Body of pancreas (tissue), 4 donors: Measurements from ENCODE around the gene KRT1. TPM values are rescaled to one million over a fixed set of nuclear protein-coding genes. Genes with fewer than 3 reads are reported as not detected.

ENCODE experiments used
- ATAC-seq: fragments of 150-250 bp; one replicate; pipeline ENCODE4 v1.9.1; 2016
- DNase-seq, 4 donors: peaks; one replicate each; pipeline ENCODE4 v3.0.0-alpha.2; 2019
- H3K27ac ChIP-seq, 4 donors: fragments of 200-600 bp; sonication (generic); 1 replicate in 3 of 4; 2 replicates in 1 of 4; pipeline versions ENCODE4 v1.5.1 to v1.6.1; 2016 to 2019; ENCODE audit warnings: mild to moderate bottlenecking in 1 of 4, mixed read lengths in 1 of 4, moderate library complexity in 1 of 4
- H3K27me3 ChIP-seq, 2 donors: fragments of 200-600 bp; sonication (generic); one replicate each; pipeline ENCODE4 v1.6.0; 2016; ENCODE audit warnings: mild to moderate bottlenecking in 1 of 2
- H3K36me3 ChIP-seq, 2 donors: fragments of 200-600 bp; sonication (generic); replicated peaks in 1 of 2; 2 replicates each; pipeline ENCODE4 v1.5.1; 2016; ENCODE audit warnings: low read depth in 2 of 2; ENCODE audit not compliant: insufficient read depth in 1 of 2
- H3K4me1 ChIP-seq: fragments of 200-600 bp; sonication (generic); one replicate; pipeline ENCODE4 v1.6.0; 2016
- H3K4me3 ChIP-seq, 2 donors: fragments of 200-600 bp; sonication (generic); 1 replicate in 1 of 2; 2 replicates in 1 of 2; pipeline ENCODE4 v1.5.1; 2016 to 2019
- H3K9me3 ChIP-seq, 3 donors: fragments of 200-600 bp; sonication (generic); 1 replicate in 2 of 3; 2 replicates in 1 of 3; pipeline ENCODE4 v1.5.1; 2016
- CTCF ChIP-seq, 7 experiments: fragments of 450-650 bp in 4 of 7; fragments of 200-600 bp in 3 of 7; sonication (generic) in 3 of 7; IDR thresholded peaks; one replicate each; pipeline ENCODE4 v1.5.1; 2016 to 2019; ENCODE audit warnings: antibody characterized with exemption in 7 of 7
- POLR2A ChIP-seq, 3 donors: fragments of 450-650 bp; IDR thresholded peaks; one replicate each; pipeline ENCODE4 v1.6.1; 2016; ENCODE audit warnings: antibody characterized with exemption in 3 of 3, mild to moderate bottlenecking in 2 of 3
- WGBS, 2 donors: methylation state at CpG; one replicate each; pipeline ENCODE4 v1.1.5; 2017; 5-methylcytosine and 5-hydroxymethylcytosine counted together
- intact Hi-C: fragments of 100-400 bp; cut with DNase I; formaldehyde crosslinking; loops from one replicate; pipeline ENCODE4 v1.15.1; 2023
- total RNA-seq, 2 donors: library from RNA; depleted of rRNA; stranded (reverse); fragments of >200 nt; gene quantifications; one replicate each; pipeline ENCODE4 v1.1.0, GENCODE V29; 2016

Gene KRT1
- total RNA-seq, 2 donors from 2014 or later = not detected

DNA sequence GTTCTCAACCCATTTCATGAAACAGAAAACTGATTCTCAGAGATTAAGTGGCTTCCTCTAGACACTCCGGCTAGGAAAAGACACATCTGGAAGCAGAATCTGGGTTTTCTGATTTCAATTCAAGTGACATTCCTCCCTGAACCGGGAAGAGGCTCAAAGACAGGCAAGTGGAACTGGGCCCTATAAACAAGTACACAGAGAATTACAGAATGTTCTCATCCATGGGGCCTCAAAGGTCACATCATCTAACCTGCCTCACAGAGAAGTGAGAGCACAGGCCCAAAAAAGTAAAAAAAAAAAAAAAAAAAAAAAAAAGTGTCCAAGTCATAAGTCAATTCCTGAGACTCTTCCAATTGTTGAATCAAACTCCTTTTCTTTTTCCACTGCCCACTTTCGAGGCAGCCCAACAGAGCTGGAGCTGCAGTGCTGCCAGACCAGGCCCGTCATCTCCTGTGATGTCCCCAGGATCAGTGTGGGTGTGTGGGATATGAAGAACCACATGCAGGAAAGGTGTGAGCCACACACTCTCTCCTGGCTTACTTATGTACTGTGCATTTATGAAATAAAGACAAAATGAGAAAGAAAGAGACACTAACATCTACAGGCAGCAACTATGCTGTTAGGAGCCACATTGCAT lies 2.8 kb upstream of the KRT1 start:
- H3K4me1 ChIP-seq = no peaks in the 10 kb centered on the region
- ATAC-seq (no peak), DNase-seq (no peak)
- intact Hi-C loops = no loop called here
- no peak overlapping the region for H3K27ac ChIP-seq
- H3K4me3 ChIP-seq = no peak overlapping the region
- H3K27me3 ChIP-seq = no peaks in the 10 kb centered on the region
- no peaks in the 10 kb centered on the region for H3K36me3 ChIP-seq
- TF ChIP-seq CTCF (IDR thresholded peaks at IDR 0.05) = no peak
- TF ChIP-seq POLR2A (IDR thresholded peaks at IDR 0.05) = no peak
- WGBS, 2 donors = 75 to 79% methylated on average over 4 of the region's 4 CpGs
- no peaks in the 10 kb centered on the region for H3K9me3 ChIP-seq

- Histone ChIP-seq H3K36me3 (no peaks in the 10 kb centered on the region), H3K27me3 (no peaks in the 10 kb centered on the region), H3K4me1 (no peaks in the 10 kb centered on the region), H3K9me3 (no peaks in the 10 kb centered on the region), H3K4me3 (no peak overlapping the region), H3K27ac (no peak overlapping the region)
- 44 to 63% methylated on average over 2 of the region's 2 CpGs for WGBS, 2 donors
- DNase-seq = no peak
- intact Hi-C loops = no loop called here
- ATAC-seq = no peak
- no peak for TF ChIP-seq CTCF (IDR thresholded peaks at IDR 0.05)
- TF ChIP-seq POLR2A (IDR thresholded peaks at IDR 0.05) = no peak
Measured at GRCh38 chr12:52682381-52682660, 2.1 kb upstream of the KRT1 start.

- DNase-seq (no peak), ATAC-seq (no peak)
- Histone ChIP-seq H3K9me3 (no peaks in the 10 kb centered on the region), H3K4me3 (no peak overlapping the region), H3K27me3 (no peaks in the 10 kb centered on the region), H3K36me3 (no peaks in the 10 kb centered on the region), H3K4me1 (no peaks in the 10 kb centered on the region), H3K27ac (no peak overlapping the region)
- WGBS, 2 donors = 62 to 71% methylated on average over 12 of the region's 12 CpGs
- intact Hi-C loops = no loop called here
- no peak for TF ChIP-seq POLR2A (IDR thresholded peaks at IDR 0.05)
Measured at GRCh38 chr12:52681526-52682380, 1.5 kb upstream of the KRT1 start.

DNA sequence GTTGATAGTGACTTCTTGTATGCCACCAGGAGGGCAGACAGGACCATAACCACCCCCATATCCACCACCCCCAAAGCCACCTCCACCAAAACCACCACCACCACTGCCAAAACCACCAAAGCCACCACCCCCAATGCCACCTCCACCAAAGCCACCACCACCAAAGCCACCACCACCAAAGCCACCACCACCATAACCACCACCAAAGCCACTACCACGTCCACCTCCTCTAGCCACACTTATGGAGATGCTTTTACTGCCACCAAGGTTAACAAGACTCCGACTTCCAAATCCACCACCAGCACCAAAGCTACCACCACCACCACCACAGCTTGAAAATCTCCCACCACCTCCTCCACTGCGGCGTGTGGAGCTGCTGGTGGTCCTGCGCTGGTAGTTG lies 332 bp downstream of the KRT1 start:
- Histone ChIP-seq H3K9me3 (no peaks in the 10 kb centered on the region), H3K36me3 (no peaks in the 10 kb centered on the region), H3K4me1 (no peaks in the 10 kb centered on the region), H3K4me3 (no peak overlapping the region), H3K27me3 (no peaks in the 10 kb centered on the region), H3K27ac (no peak overlapping the region)
- intact Hi-C loops = no loop called here
- TF ChIP-seq CTCF (IDR thresholded peaks at IDR 0.05) (no peak), POLR2A (IDR thresholded peaks at IDR 0.05) (no peak)
- WGBS, 2 donors = 71 to 73% methylated on average over 5 of the region's 5 CpGs
- ATAC-seq (no peak), DNase-seq (no peak)

DNA sequence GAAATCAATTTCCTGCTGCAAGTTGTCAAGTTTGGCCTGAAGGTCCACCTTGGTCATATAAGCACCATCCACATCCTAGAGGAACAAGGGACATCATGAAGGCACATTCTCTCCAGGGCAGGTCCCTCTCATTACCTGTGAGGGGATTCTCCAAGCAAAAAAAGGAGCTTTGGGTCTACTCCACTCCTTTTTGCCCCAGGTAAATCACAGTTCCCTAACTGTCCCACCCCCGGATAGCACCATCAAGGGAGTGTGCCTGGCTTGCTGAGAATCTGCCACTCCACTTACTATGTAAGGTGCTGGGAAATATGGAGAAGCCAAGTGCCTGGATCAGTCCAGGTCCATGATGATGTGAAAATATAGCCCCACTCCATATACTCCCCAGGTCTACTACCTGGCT lies 2.5 kb downstream of the KRT1 start:
- ATAC-seq = no peak
- WGBS, 2 donors = 50% methylated on average over 1 of the region's 1 CpG
- Histone ChIP-seq H3K27me3 (no peaks in the 10 kb centered on the region), H3K4me1 (no peaks in the 10 kb centered on the region), H3K36me3 (no peaks in the 10 kb centered on the region), H3K27ac (no peak overlapping the region), H3K4me3 (no peak overlapping the region), H3K9me3 (no peaks in the 10 kb centered on the region)
- TF ChIP-seq POLR2A (IDR thresholded peaks at IDR 0.05) (no peak), CTCF (IDR thresholded peaks at IDR 0.05) (no peak)
- intact Hi-C loops = no loop called here
- no peak for DNase-seq
